A673 (cell line): Measurements from ENCODE around the gene ZSWIM3. TPM values are rescaled to one million over a fixed set of nuclear protein-coding genes. Genes with fewer than 3 reads are reported as not detected.

Experiments used
- BruUV-seq: library from RNA; stranded (reverse); fragments of 400-500 nt; replicated peaks from 2 replicates; lab custom pipeline; 2021; lab: Mats Ljungman, UMichigan
- CTCF ChIA-PET: fragments of 300-600 bp; sonication (Branson Sonifier 250); formaldehyde crosslinking; loops from one replicate; lab custom pipeline; 2022; ENCODE audit warnings: antibody characterized with exemption; lab: Charles Lee
- POLR2A ChIA-PET: fragments of 300-600 bp; sonication (Branson Sonifier 250); formaldehyde crosslinking; loops from one replicate; lab custom pipeline; 2022; ENCODE audit warnings: antibody characterized with exemption; ENCODE audit not compliant: low non-redundant PET; lab: Charles Lee
- DNase-seq: peaks from one replicate; pipeline ENCODE4 v3.0.0-alpha.2; 2015; ENCODE audit warnings: low spot score
- H3K27ac ChIP-seq: fragments of 200-600 bp; sonication (generic); 2 replicates; pipeline ENCODE4 v1.5.1; 2016; ENCODE audit warnings: mixed run types, low read depth, mild to moderate bottlenecking, mixed read lengths, antibody characterized with exemption, low read length; ENCODE audit not compliant: poor library complexity, severe bottlenecking
- H3K27me3 ChIP-seq: fragments of 200-600 bp; sonication (generic); replicated peaks from 2 replicates; pipeline ENCODE4 v1.6.1; 2017; ENCODE audit warnings: mixed run types, low read depth, mild to moderate bottlenecking, mixed read lengths, antibody characterized with exemption, low read length; ENCODE audit not compliant: insufficient read depth, poor library complexity
- H3K36me3 ChIP-seq: fragments of 200-600 bp; sonication (generic); 2 replicates; pipeline ENCODE4 v1.6.1; 2016; ENCODE audit warnings: mixed run types, mild to moderate bottlenecking, mixed read lengths, antibody characterized with exemption, low read length; ENCODE audit not compliant: insufficient read depth, poor library complexity, severe bottlenecking
- H3K4me1 ChIP-seq: fragments of 200-600 bp; sonication (generic); 2 replicates; pipeline ENCODE4 v1.6.1; 2017; ENCODE audit warnings: mixed run types, mild to moderate bottlenecking, mixed read lengths, antibody characterized with exemption, low read length; ENCODE audit not compliant: insufficient read depth, poor library complexity, severe bottlenecking
- H3K4me3 ChIP-seq: fragments of 200-600 bp; sonication (generic); 2 replicates; pipeline ENCODE4 v1.5.1; 2016; ENCODE audit warnings: low read depth, mixed run types, mild to moderate bottlenecking, mixed read lengths, low read length; ENCODE audit not compliant: poor library complexity, severe bottlenecking
- H3K9me3 ChIP-seq: fragments of 200-600 bp; sonication (generic); 2 replicates; pipeline ENCODE4 v1.6.1; 2016; ENCODE audit warnings: mixed run types, low read depth, mild to moderate bottlenecking, mixed read lengths, antibody characterized with exemption, low read length; ENCODE audit not compliant: poor library complexity, severe bottlenecking
- EZH2 ChIP-seq: fragments of 200-600 bp; sonication (generic); IDR thresholded peaks from 2 replicates; pipeline ENCODE4 v1.6.1; 2017; ENCODE audit warnings: borderline replicate concordance, low read depth, mild to moderate bottlenecking, mixed read lengths, antibody characterized with exemption, low read length; ENCODE audit not compliant: poor library complexity, severe bottlenecking
- intact Hi-C: fragments of 100-400 bp; cut with micrococcal nuclease; formaldehyde crosslinking; loops from one replicate; pipeline ENCODE4 v1.10.0; 2022; ENCODE audit not compliant: unreplicated experiment
- total RNA-seq: library from RNA; stranded (reverse); gene quantifications from 2 replicates; pipeline ENCODE4 v1.2.3, GENCODE V29; 2021
- TF ChIP-seq, protein P1 (sequence below): fragments of 300-800, 200-600 bp; sonication (generic); conservative IDR thresholded peaks from 2 replicates; pipeline ENCODE4 v1.5.1; 2017; ENCODE audit warnings: low read depth, mild to moderate bottlenecking, antibody characterized with exemption, low read length, moderate library complexity, mixed read lengths

ZSWIM3 gene
- total RNA-seq, 1 experiment from 2014 or later = 2.6 TPM

GRCh38 chr20:45866454-45866853 is 9.0 kb downstream of the ZSWIM3 start:
- Histone ChIP-seq H3K27me3 (no peaks in the 10 kb centered on the region), H3K4me1 (no peaks in the 10 kb centered on the region), H3K27ac (no peak overlapping the region), H3K36me3 (no peaks in the 10 kb centered on the region), H3K4me3 (no peak overlapping the region), H3K9me3 (no peaks in the 10 kb centered on the region)
- no TSS peak for BruUV-seq
- ChIA-PET POLR2A (no interaction called here), CTCF (no interaction called here)
- DNase-seq = no peak
- TF ChIP-seq, protein P1, sequence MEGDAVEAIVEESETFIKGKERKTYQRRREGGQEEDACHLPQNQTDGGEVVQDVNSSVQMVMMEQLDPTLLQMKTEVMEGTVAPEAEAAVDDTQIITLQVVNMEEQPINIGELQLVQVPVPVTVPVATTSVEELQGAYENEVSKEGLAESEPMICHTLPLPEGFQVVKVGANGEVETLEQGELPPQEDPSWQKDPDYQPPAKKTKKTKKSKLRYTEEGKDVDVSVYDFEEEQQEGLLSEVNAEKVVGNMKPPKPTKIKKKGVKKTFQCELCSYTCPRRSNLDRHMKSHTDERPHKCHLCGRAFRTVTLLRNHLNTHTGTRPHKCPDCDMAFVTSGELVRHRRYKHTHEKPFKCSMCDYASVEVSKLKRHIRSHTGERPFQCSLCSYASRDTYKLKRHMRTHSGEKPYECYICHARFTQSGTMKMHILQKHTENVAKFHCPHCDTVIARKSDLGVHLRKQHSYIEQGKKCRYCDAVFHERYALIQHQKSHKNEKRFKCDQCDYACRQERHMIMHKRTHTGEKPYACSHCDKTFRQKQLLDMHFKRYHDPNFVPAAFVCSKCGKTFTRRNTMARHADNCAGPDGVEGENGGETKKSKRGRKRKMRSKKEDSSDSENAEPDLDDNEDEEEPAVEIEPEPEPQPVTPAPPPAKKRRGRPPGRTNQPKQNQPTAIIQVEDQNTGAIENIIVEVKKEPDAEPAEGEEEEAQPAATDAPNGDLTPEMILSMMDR = no peak
- TF ChIP-seq EZH2 = no peak
- intact Hi-C loops = no loop called here

- CTCF ChIA-PET = no interaction called here
- H3K27ac ChIP-seq = no peak overlapping the region
- DNase-seq = no peak
- no peak overlapping the region for H3K4me3 ChIP-seq
- TF ChIP-seq, protein P1 = no peak
- TF ChIP-seq EZH2 = no peak
- POLR2A ChIA-PET = no interaction called here
- no peaks in the 10 kb centered on the region for H3K9me3 ChIP-seq
- BruUV-seq = no TSS peak
- no peaks in the 10 kb centered on the region for H3K27me3 ChIP-seq
- intact Hi-C loops = no loop called here
- H3K4me1 ChIP-seq = no peaks in the 10 kb centered on the region
- no peaks in the 10 kb centered on the region for H3K36me3 ChIP-seq
These were observed 9.9 kb downstream of the ZSWIM3 start for GRCh38 chr20:45867136-45867818.

DNA sequence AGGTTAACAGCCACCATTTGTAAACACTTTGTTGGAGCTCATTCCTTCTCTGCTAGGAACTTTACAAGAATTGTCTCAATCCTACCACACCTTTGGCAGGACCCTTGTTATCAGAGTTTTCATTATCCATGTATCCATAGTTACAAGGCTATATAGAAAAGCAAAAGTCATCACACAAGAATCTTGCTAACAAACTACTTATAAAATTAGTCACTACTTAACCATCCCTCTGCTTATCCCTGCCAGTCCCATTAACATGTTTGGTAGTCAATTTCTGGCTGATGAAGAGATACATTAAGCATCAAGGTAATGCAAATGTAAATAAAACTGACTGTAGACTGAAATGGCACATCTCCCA is 10.4 kb downstream of the ZSWIM3 start:
- no peak for TF ChIP-seq EZH2
- TF ChIP-seq, protein P1 = no peak
- Histone ChIP-seq H3K4me3 (no peak overlapping the region), H3K27ac (no peak overlapping the region), H3K27me3 (no peaks in the 10 kb centered on the region), H3K9me3 (no peaks in the 10 kb centered on the region), H3K4me1 (no peaks in the 10 kb centered on the region), H3K36me3 (no peaks in the 10 kb centered on the region)
- CTCF ChIA-PET = no interaction called here
- no TSS peak for BruUV-seq
- intact Hi-C loops = no loop called here
- POLR2A ChIA-PET = no interaction called here
- DNase-seq = no peak
